GM19240 (cell line): Measurements from ENCODE around the gene HSPB9.
"Not testable (repeated sequence)": the region's sequence is repeated elsewhere in the genome, so short reads cannot be mapped to it uniquely, and the experiment has no call there.

Source experiments
- DNase-seq: peaks from one replicate; pipeline ENCODE4 v3.0.0; 2011; ENCODE audit warnings: low spot score; ENCODE audit not compliant: insufficient read length

HSPB9 gene

GRCh38 chr17:42118545-42118944, 4.1 kb upstream of the HSPB9 start:
- no peak for DNase-seq

GRCh38 chr17:42119301-42119700, 3.3 kb upstream of the HSPB9 start:
- DNase-seq: no peak

GRCh38 chr17:42120161-42120769, 2.3 kb upstream of the HSPB9 start:
- no peak for DNase-seq

DNA sequence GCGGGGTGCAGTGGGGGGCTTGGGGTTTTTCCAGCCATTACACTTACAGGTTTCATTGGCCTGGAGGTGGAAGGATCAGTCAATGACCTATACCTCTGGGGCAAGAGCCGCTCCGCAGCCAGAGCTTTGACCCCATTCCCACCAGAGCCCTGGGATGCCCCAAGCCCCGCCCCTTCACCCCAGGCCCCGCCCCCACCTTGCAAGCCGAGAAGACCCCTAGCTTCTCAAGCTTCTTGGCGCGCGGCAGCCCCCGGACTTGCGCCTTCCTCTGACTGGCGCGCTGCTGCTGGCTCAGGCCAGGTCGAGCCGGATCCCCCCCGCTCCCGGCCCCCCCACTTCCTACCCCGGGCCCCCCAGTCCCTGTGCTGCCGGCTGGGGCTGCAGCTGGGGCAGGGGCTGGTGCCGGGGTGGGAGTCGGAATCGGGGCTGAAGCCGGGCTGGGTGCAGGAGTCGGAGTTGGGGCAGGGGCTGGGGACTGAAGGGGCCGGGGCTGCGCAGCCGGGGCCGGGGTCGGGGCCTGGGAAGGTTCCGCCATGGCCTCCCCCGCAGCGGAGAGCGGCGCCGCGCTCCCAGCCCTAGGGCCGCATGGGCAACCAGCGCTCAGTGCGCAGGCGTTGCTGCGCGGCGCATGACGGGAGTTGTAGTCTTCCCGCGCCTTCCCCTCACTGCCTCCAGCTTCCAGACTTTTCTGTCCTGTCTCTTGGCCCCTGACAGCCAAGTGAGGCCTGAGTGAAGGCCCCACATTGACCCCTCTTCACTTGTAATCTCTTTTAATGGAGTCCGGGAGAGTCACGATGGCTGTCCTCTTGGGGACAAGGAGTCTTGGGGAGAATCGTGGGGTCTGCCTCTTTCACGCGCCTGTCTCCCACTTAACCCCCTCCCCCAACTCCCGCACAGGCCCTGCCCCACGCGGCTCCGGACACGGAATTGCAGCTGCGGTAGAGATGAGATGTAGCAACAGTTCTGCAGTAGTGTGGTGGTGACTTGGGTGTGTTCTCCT, 1.5 kb upstream of the HSPB9 start, which contains the start of gene KAT2A:
KAT2A (minus strand) TSS at position 598 of the 1,000 bp plus-strand sequence; CDS start at position 535, 63 bp downstream.
- DNase-seq: peak; percentile 86

- no peak for DNase-seq
Measured at GRCh38 chr17:42124256-42124655, 1.7 kb downstream of the HSPB9 start.

DNA sequence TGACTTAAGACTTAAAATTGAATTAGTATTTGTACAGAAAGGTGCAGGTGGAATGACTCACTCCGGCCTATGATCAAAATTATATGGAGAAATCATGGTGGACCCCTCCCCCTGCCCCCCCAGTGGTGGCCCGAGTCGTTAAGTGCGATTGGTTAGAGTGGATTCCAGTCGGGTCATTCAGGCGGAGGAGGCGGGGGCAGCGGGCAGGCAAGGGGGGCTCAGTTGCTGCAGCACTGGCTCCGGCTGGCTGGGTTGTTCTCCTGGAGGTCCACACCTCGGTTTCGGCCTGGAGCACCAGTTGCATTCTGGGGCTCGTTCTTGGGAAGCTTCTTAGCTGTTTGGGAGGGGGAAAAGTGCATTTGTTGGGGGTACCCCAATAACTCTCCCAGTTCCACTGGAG, 3.0 kb downstream of the HSPB9 start:
- no peak for DNase-seq

- no peak for DNase-seq
Measured at GRCh38 chr17:42126836-42127235, 4.2 kb downstream of the HSPB9 start.

- DNase-seq: no peak
Measured at GRCh38 chr17:42127414-42127813, 4.8 kb downstream of the HSPB9 start.

GRCh38 chr17:42129109-42129837, 6.7 kb downstream of the HSPB9 start:
- no peak for DNase-seq

DNA sequence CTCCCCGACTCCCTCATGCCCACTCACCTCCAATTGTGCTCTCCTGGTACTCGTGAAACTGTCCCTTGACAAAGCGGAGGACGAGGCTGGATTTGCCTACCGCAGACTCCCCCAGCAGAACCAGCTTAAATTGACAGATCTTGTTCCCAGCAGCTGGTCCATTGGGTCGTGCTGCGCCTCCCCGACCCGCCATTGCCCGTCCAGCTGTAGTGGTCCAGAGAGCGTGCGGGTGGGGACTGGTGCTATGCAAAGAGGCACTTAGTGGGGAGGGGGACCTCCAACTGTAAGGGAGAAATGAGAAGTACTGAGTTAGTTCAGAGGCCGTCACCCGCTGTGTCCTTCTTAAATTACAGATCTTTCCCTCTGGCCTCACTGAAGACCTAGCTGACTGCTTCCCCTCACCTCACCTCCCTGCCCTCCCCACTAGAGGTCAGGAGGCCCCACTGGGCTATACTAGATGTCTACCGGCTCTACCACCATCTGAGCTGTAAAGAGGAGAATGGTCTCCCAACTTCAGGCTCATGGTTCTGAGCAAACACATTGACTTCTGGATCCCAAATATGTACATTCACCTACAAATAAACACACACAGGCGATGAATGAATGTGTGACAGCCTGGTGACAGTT, 7.8 kb downstream of the HSPB9 start:
- no peak for DNase-seq

GRCh38 chr17:42131232-42131631, 8.6 kb downstream of the HSPB9 start:
- no peak for DNase-seq

GRCh38 chr17:42131981-42132432, 9.4 kb downstream of the HSPB9 start:
- DNase-seq: no peak

- DNase-seq: no peak
Measured at GRCh38 chr17:42132941-42133340, 10.3 kb downstream of the HSPB9 start.

DNA sequence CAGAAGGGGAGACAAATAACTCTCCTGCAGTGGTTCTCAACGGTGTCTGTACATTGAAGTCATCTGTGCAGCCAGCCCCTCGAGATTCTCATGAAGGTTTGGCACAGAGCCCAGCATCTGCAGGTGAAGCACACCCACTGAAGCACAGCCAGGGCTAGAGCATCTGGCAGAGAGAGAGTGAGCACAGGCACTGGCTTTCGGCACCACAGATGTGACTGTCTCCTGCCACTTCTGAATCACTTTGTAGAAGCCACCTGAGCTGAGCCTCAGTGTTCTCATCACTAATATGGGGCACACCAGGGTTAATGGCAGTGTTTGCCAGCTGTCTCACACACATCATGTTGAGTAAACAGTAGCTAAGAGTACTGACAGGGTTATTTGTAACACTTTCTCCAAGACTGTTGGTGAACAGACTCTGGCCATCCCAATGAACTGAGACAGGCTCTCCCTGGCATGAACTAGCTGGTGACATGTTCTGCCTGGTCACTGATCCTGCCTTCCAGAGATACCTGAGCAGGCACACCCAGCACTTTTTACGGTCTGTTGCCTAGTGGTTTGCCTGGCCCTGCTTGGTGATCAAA, 10.9 kb downstream of the HSPB9 start:
- DNase-seq: peak; percentile 51

- DNase-seq: no peak
Measured at GRCh38 chr17:42135151-42135550, 12.5 kb downstream of the HSPB9 start.

GRCh38 chr17:42135664-42136653, 13.4 kb downstream of the HSPB9 start:
- no peak for DNase-seq

- no peak for DNase-seq
Measured at GRCh38 chr17:42136654-42137051, 14.0 kb downstream of the HSPB9 start.

GRCh38 chr17:42138749-42139492, 16.3 kb downstream of the HSPB9 start:
- no peak for DNase-seq

DNA sequence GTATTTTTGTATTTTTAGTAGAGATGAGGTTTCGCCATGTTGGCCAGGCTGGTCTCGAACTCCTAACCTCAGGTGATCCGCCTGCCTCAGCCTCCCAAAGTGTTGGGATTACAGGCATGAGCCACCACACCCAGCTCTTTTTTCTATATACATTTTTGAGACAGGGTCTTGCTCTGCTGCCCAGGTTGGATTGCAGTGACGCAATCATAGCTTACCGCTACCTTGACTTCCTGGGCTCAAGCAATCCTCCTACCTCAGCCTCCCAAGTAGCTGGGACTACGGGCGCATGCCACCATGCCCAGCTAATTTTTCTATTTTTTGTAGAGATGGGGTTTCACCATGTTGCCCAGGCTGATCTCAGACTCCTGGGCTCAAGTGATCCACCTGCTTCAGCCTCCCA, 18.1 kb downstream of the HSPB9 start:
- not testable (repeated sequence) for DNase-seq
